NCI-H748 treated with DMSO at 0.1 percent for 48 hours (cell line): Measurements from ENCODE around the gene TSFM.

Experiments used
- DNase-seq: peaks from one replicate; lab custom pipeline; 2025; lab: John Stamatoyannopoulos, UW

Gene TSFM

DNA sequence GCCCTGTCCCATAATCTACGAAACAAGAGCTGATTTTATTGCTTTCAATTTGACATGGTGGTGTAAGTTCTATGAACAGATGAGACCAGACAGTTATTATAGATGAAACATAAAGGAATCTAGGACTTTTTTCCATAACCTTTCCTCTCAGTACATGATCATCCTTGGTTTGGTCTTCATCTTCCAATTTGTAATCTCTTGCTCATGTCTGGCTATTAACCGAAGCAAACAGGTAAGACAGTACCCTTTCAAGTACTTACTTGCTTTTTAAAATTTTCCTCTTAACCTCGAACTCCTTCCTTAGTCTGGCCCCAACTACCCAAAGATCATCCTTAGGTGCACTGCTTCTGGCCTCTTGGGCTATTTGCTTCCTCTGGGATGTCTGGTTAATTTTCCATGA is 36.6 kb upstream of the TSFM start:
- DNase-seq = no peak

DNA sequence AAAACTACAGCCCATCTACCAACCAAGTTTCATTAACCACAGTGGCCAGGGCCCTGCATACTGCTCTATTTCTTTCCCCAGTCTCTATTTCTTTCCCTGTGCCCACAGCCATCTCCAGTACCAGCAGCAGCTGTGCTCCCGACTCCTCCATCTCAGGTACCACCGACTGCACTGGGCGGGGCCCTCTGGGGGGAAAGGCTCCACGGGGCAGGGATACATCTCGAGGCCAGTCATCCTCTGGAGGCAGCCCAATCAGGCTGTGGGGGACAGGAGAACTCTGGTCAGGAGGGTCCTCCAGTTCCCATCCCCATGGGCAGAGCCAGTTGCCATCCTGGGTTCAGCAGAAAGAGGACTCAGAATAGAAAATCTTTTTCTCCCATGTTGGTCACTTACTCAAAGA is 33.5 kb upstream of the TSFM start:
- DNase-seq = no peak

DNA sequence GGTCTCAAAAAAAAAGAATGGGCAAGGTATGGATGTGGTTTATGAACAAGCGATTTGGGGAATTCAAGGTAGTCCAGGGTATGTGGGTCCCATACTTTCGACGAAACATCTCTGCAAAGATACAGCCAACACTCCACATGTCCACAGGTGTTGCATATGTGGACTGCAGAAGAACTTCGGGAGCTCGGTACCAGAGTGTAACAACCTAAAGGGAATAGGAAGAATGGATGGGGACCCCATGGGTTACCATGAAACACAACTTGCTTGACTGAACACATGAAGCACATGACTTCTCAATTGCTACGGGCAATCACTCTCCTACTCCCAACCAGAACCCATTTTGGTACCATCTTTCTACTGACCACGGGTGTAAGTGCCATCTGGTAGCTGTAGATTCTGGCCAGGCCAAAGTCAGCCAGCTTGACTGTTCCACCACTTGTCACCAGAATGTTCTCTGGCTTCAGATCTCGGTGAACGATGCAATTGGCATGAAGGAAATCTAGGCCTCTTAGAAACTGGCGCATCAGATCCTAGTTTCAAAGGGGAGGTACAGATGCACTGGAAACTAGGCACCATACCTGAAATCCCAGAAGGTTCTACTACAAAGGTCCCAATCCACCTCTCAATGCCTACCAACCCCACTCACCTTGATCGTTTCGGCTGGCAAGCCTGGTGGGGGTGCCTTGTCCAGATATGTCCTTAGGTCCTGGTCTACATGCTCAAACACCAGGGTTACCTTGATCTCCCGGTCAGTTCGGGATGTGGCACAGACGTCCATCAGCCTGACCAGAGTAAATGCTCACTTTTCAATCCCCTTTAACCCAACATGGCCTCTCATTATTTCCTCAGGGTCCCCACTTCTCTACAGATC is 31.8 kb upstream of the TSFM start:
- no peak for DNase-seq

DNA sequence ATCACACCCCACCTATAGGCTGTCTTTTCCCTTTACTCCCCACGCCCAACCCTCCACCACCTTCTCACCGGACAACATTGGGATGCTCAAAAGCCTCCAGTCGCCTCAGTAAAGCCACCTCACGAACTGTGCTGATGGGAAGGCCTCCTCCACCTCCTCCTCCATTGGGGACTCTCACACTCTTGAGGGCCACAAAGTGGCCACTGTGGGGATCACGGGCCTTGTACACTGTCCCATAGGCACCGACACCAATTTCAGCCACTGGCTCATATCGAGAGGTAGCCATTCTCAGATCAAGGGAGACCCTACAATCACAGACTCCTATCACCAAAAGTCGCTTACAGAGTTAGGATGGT is 31.2 kb upstream of the TSFM start:
- no peak for DNase-seq

DNA sequence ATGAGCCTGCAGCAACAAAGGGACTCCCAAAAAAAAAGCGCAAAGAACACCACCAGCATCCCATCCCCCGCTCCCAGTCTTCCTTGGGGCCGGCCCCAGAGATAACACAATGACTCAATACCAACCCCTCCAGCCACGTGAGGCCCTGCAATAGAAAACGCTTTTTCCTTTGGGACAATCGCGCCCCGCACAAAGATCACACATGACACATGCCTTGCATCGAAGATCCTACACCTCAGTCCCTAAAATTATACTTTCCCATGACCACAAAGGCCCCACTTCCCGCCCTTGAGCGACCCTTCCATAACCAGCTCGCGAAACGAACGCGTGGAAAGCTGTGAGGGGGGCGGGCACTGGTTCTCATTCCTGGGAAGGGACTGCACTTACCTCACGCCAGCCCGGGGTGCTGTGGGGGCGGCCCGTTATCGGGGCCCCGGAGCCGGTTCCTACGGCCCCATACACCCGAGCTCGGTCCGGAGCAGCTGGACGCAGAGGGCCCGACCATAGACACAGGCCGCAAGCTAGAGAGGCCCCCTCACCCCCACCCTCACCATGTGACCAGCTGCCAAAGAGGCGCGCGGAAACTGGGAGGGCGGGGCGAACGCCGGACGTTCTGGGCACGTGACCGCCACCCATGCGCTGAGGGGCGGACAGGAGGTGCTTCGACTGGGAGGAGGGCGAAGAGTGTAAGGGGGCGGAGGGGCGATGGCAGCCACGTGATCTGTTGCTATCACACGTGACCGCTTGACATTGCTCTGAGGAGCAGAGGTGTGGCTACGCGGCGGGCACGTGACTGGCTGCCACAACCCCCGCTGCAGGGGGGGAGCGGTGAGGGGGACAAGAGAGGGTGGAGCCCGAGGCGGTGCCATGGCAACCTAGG is 30.6 kb upstream of the TSFM start, which contains the start of gene CDK4:
Gene CDK4 (minus strand): TSS at position 523 of the 880 bp plus-strand sequence. CDS start 593 bp downstream, outside the sequence.
- peak; percentile 97 for DNase-seq

DNA sequence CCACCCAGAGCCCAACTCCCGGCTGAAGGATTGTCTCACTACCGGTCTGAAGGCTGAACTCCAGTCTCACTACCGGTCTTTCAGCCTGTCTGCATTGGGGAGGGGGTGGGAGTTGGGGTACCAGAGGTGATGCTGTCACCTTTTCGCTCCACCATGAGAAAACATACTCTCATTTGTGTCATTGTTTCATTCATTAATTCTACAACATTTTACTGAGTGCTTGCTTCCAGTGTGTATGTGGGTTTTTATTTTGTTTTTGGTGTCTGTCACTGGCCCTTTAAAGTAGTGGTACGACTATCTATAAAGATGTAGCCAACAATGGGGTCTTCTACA is 30.0 kb upstream of the TSFM start:
- no peak for DNase-seq

DNA sequence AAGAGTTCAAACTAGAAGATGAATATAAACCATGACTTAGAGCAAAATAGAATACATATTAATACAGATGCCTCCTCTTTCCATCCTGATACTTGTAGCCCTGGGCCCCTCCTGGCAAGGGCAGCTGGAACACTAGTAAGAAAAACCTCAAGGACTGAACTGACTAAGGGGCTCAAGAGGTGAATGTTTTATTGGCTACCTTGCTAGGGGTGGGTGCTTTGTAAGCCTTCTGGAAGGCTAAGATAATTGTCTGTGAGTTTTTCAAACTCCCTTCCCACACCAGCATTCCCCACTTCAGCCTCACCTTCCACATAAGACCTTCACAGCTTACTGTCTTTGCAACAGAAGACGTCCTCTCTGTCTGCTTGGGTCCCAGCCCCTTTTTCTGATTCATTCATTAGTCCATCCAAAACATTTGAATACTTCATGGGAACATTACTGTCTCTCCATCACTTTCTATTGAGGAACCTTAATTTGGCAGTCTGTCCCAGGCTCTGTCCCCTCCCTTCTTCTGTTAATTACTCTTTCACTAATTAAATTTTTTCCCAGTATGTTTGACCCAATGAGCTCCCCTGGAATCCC is 28.7 kb upstream of the TSFM start:
- DNase-seq = no peak

DNA sequence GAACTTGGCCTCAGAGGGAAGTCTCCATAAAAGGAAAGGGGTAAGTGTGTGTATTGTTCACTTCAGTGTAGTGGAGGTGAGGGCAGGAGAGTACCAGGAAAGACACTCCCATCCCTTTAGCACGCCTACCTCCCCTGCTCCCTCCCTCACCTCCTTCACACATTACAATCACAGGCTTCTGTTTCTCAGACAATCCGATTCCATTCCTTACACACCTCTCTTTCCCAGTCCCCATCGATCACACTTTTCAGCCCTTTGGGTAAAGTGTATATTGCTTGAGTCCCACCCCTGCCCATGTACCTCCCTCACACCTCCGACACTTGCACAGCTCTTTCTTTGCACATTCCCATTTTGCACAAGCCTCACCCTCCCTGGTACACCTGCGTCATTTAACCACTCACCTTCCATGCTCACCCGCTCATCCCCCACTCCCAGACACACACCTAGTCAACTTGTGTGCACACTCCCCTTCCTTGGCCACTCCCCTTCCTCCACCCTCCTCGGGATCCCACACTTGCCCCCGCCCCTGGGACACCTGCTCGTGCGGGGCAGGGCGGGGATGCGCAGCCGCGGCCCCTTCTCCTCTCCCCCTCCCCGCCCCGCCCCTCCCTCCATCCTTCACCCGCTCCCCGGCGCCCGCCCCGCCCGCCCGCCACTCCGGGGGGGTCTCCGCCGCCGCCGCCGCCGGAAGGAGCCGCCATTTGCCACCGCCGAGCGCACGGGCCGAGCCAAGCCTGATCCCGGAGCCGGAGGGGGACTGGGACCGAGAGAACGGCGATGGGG is 28.0 kb upstream of the TSFM start, which contains the start of gene MARCHF9:
Gene MARCHF9 (plus strand): TSS at position 693 of the 783 bp plus-strand sequence. CDS start 426 bp downstream, outside the sequence.
- DNase-seq = peak; percentile 84

DNA sequence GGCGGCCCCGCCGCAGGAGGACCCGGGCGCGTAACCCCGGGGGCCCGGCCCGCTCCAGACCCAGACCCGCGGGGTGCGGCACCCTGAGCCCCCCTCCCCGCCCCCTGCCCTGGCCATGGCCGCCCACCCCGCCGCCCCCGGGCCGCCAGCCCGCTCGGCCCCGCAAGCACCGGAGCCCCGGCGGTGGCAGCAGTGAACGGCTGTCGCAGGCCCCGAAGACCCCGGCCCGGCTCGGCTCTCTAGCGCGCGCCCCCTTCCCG is 27.5 kb upstream of the TSFM start:
- no peak for DNase-seq

DNA sequence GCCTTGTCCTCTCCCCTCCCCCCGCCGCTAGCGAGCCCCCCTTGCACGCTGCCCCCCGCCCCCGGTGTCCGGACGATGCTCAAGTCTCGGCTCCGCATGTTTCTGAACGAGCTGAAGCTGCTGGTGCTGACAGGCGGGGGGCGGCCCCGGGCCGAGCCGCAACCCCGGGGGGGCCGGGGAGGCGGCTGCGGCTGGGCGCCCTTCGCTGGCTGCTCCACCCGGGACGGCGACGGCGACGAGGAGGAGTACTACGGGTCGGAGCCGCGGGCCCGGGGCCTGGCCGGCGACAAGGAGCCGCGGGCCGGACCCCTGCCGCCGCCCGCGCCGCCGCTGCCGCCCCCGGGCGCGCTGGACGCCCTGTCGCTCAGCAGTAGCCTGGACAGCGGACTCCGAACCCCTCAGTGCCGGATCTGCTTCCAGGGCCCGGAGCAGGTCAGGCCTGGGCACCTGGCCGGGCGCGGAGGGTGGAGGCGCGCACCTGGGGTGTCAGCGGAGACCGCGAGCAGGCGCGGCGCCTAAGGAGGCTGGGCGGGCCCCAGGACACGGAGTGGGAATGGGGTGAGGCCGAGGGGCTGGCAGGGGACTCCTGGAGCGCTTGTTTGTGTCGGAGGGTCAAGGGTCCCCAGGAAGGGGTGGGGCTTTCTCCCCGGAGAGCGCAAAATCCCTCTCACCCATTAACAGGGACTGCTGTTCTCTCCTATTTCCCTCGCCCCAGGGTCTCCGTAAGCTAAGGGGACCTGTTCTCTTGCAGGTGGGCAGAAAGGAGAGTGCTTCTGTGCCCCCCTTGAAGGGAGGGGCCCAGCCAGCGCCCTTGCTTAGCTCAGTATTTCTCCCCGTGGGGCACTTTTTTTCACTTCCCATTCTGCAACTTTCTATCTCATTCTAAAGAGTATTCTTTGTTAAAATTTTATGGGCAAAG is 26.9 kb upstream of the TSFM start:
- no peak for DNase-seq

DNA sequence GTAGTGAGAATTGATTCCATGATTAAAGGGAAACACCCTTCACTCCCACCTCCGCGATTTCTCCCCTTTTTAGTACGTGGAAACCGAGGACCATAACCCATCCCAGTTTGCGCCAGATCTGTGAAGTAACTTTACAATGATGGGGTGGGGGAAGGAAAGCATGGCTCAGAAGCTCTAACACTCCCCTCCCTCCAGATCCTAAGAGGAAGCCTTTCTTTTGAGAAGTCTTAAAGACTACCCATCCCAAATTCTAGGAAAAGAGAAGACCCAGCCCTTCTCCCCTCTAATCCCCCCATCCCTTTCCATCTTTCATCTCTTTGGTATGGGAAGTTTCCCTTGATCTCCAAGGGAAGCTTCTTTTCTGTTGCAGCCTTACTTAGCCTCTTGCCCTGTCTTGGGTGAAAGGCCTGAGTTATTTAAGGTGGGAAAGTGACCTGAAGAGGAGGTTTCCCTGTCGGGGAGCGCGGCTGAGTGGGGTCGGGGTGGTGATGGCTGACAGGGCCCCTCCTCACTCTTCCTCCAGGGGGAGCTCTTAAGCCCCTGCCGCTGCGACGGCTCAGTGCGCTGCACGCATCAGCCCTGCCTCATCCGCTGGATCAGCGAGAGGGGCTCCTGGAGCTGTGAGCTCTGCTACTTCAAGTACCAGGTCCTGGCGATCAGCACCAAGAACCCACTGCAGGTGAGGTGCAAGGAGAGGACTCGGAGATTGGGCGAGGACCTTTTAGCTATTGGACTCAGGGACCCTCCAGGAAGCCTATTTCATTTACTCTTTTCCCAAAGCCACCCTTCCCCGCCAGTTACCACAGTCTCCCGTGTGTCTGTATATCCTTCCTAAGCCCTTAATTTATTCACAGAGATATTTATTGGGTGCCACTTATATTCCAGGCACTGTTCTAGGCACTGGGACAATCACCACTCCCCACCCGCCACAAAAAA is 25.9 kb upstream of the TSFM start:
- peak; percentile 42 for DNase-seq

DNA sequence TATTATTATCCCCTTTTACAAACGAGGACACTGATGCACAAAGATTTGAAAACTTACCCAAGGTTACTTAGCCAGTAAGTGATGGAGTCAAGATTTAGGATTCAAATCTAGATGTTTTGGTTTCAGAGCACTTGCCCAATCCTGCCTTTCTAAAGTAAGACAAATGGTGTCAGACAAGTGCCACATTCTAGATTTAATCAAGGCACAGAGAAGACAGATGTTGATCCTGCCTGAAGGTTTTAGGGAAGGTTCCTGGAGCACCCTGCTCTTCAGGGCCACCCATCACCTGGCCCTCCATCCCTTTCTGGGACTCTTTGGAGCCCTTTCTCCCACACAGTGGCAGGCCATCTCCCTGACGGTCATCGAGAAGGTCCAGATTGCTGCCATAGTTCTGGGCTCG is 24.8 kb upstream of the TSFM start:
- DNase-seq = no peak

DNA sequence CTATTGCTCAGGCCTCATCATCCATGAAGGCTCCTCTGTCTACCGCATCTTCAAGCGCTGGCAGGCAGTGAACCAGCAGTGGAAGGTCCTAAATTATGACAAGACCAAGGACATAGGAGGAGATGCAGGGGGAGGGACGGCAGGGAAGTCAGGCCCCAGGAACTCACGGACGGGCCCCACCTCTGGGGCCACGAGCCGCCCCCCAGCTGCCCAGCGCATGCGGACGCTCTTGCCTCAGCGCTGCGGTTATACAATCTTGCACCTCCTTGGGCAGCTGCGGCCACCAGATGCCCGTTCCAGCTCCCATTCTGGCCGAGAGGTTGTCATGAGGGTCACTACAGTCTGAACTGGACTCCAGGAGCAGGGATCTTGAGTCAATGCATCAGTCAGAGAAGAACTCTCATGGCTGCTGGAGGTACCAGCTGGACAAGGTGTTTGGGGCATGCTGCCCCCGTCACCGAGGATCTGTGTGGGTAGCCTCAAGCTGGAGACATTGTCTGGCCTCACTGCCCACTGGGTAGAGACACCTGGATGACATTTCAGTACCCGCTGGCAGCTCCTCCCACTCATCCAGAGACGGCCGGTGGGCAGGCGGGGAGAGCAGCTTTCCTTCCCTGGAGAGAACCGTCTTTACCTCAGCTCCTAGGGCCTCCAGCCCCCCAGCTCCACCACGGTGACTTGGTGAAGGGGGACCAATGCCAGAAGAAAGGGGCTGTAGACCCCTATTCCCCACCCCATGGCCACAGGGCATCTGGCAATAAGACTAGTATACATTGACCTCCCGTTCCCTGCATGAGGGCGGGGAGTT is 23.8 kb upstream of the TSFM start:
- no peak for DNase-seq

DNA sequence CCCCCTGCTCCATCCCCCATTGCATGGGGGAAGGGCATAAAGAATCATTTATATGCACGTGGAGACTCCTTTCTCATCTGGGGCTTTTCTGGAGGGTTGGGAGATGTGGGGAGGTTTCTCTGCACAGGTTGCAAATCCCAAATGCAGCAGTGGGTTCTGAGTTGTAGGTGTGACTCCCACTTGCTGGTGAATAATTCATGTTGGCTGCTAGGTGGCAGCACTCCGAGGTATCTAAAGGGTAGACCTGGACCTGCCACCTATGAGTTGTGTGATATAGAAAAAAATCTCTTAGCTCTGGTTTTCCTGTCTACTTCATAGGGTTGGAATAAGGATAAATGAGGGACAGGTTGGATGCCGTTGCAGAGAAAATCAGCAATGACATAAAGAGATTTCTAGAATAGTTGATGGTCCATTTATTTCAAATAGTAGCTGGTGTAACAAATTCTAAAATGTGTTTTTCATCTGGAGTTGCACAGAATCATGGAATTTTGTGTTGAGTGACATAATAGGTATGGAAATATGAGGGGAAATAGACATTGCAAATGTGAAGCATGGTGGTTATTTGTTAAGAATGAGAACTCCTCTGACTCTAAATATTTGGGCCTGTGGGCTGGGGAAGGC is 23.1 kb upstream of the TSFM start:
- DNase-seq = no peak

DNA sequence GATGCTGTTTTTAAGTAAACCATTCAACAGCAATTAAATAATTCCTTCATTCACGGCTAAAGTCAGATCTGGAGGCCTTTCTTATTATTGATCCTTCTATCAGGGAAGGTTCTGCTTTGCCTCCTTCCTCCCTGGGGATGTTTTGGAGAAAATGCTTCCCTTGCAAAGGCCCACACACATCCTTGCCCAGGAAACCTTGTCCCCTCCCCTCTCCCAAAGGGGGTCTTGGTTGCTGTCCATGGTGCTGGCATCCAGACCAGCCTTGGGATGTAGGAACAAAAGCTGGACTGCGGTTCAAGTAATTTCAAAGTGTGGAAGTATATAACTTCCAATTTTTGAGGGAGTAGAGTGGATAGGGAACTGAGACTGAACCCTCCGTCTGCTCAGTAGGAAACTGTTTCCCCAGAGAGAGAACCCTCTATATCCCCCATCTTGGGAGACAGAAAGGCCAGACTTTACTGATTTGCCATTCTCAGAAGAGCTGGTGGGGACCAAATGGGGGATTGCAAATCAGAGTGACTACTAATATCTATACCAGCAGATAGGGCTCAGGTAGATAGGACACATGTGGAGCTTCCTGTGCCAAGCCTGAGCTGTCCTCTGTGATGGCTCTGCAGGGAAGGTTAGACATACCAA is 22.1 kb upstream of the TSFM start:
- no peak for DNase-seq

DNA sequence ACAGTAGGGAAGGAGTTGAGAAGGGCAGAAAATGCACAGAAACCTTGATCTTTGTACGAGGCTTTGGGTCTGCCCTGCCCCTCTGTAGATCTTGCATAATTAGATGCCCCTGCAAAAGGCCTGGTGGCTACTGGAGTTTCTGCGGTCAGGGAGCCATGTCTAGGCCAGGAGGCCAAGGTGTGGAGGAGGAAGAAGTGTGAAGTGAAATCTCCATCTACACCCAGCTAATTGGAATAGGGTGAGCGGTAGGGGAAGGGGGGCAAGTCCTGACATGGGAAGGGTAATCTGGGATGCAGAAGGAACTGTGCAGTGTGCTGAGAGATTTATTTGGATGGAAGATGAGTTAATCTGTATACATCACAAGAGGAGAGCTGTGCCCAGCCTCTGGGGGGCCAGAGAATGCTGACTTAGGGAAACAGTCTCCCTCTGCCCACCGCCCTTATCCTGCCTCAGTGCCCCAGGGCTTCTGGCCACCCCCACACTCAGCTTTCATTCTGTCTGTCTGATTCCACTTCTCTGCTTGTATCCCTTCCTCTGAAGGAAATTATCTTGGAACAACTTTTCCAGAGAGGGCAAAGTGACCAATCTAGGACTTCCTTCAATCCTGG is 21.1 kb upstream of the TSFM start:
- DNase-seq = no peak

DNA sequence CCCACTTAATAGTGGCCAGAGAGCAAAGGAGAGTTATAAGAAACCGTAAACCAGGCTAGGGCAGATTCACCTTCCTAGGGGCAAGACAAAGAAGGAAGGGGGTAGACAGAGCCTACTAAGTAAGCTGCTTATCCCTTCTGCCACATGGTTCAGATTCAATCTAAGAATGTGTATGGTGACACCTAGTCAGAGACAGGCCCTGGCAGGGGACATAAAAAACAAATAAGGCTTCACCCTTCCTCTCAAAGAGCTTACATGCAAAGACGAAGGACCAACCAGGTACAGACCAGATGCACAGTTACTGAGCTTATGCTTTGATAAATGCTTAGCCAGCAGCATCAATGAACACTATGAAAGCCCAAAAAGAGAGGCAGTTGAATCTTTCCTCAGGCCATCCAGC is 20.1 kb upstream of the TSFM start:
- DNase-seq = no peak
